HG03521 (cell line): ENCODE data around the gene NYAP1.

Experiments
- ATAC-seq: cut with Tn5 transposase; IDR thresholded peaks from one replicate; pipeline ENCODE4 v1.9.1; 2021; ENCODE audit warnings: mild to moderate bottlenecking, moderate library complexity; ENCODE audit not compliant: unreplicated experiment

The NYAP1 gene

GRCh38 chr7:100456562-100456961, 27.2 kb upstream of the NYAP1 start:
- no peak for ATAC-seq

GRCh38 chr7:100457033-100457432, 26.7 kb upstream of the NYAP1 start:
- ATAC-seq: no peak

GRCh38 chr7:100464210-100464660, 19.5 kb upstream of the NYAP1 start, which contains the start of gene SPACDR:
Gene SPACDR, minus strand, starts transcription at chr7:100464260. Its CDS starts 235 bp downstream, at chr7:100464025.
- ATAC-seq: no peak

- ATAC-seq: no peak
Observed at GRCh38 chr7:100464791-100465190, 18.9 kb upstream of the NYAP1 start.

GRCh38 chr7:100465299-100465698, 18.4 kb upstream of the NYAP1 start:
- ATAC-seq: no peak

- no peak for ATAC-seq
Observed at GRCh38 chr7:100465702-100466311, 17.9 kb upstream of the NYAP1 start.

GRCh38 chr7:100466653-100467605, 16.8 kb upstream of the NYAP1 start:
- ATAC-seq: no peak

GRCh38 chr7:100467638-100468373, 15.9 kb upstream of the NYAP1 start:
- ATAC-seq: no peak

- peak; percentile 60 for ATAC-seq
Observed at GRCh38 chr7:100469227-100470044, 14.3 kb upstream of the NYAP1 start.

- ATAC-seq: no peak
Observed at GRCh38 chr7:100471021-100471420, 12.7 kb upstream of the NYAP1 start.

- ATAC-seq: no peak
Observed at GRCh38 chr7:100472121-100472851, 11.4 kb upstream of the NYAP1 start.

GRCh38 chr7:100472854-100473499, 10.8 kb upstream of the NYAP1 start:
- ATAC-seq: no peak

- ATAC-seq: no peak
Observed at GRCh38 chr7:100475549-100475948, 8.2 kb upstream of the NYAP1 start.

GRCh38 chr7:100476101-100476780, 7.5 kb upstream of the NYAP1 start:
- ATAC-seq: no peak

GRCh38 chr7:100476903-100477870, 6.5 kb upstream of the NYAP1 start:
- no peak for ATAC-seq

GRCh38 chr7:100477871-100478267, 5.9 kb upstream of the NYAP1 start:
- no peak for ATAC-seq

GRCh38 chr7:100478958-100479660, 4.6 kb upstream of the NYAP1 start, which contains the start of gene TSC22D4:
Gene TSC22D4, minus strand, starts transcription at chr7:100479214. Its CDS starts 1,176 bp downstream, at chr7:100478038.
- peak; percentile 50 for ATAC-seq
